ENCODE results near the gene VAT1.
A peak's percentile ranks its signal among the peaks of the same experiment; 100 is the strongest.

The VAT1 gene

DNA sequence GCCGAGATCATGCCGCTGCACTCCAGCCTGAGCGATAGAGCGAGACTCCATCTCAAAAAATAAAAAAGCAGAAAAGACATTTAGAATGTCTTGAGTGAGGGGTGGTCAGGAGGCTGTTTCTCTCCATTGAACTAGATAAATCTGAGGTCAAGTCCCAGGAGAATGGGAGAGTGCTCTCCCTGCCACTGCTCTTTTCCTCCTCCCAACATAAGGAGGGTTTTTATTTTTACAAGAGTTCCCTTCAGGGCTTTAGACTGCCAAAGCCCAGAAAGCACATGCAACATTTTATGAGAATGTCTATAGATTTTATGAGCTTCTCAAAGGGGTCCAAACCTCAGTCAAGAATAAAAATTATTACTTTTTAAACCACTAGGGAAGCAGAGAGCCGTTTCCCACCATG, 4.4 kb upstream of the VAT1 start:
- FAIRE-seq (no peak), DNase-seq (ENCODE audit: insufficient read length, low spot score) (no peak)
- TF ChIP-seq, protein P1, sequence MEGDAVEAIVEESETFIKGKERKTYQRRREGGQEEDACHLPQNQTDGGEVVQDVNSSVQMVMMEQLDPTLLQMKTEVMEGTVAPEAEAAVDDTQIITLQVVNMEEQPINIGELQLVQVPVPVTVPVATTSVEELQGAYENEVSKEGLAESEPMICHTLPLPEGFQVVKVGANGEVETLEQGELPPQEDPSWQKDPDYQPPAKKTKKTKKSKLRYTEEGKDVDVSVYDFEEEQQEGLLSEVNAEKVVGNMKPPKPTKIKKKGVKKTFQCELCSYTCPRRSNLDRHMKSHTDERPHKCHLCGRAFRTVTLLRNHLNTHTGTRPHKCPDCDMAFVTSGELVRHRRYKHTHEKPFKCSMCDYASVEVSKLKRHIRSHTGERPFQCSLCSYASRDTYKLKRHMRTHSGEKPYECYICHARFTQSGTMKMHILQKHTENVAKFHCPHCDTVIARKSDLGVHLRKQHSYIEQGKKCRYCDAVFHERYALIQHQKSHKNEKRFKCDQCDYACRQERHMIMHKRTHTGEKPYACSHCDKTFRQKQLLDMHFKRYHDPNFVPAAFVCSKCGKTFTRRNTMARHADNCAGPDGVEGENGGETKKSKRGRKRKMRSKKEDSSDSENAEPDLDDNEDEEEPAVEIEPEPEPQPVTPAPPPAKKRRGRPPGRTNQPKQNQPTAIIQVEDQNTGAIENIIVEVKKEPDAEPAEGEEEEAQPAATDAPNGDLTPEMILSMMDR (IDR thresholded peaks at IDR 0.05; ENCODE audit: insufficient read depth, missing control alignments) = no peak

DNA sequence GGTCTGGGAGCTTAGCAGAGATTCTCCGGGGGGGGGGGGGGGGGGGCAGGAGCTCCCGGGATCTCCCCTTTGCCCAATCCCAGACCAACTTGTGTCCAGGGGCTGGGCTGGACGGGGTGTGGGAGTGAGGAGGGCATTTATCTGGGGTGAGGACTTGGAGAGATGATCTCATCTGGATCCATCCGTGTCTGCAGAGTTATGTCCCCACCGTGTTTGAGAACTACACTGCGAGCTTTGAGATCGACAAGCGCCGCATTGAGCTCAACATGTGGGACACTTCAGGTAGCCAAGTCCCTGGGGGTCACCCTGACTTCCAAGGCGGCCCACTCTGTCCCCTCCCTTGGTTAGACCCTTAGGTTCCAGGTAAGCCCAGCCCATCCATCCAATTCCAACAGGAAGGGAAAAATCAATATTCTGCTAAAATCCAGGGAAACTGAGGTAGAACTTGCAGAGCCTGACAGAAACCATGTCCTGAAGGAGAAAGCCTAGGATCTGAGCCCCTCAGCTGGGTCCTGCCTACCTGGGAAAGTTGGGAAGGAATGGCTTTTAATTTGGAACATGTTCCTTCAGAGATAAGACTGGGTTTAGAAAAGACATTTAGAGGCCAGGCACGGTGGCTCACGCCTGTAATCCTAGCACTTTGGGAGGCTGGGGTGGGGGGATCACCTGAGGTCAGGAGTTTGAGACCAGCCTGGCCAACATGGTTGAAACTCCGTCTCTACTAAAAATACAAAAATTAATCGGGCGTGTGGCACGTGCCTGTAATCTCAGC, 3.8 kb upstream of the VAT1 start:
- DNase-seq (ENCODE audit: insufficient read length, low spot score) (no peak), FAIRE-seq (no peak)
- TF ChIP-seq, protein P1 (IDR thresholded peaks at IDR 0.05; ENCODE audit: insufficient read depth, missing control alignments) = no peak

DNA sequence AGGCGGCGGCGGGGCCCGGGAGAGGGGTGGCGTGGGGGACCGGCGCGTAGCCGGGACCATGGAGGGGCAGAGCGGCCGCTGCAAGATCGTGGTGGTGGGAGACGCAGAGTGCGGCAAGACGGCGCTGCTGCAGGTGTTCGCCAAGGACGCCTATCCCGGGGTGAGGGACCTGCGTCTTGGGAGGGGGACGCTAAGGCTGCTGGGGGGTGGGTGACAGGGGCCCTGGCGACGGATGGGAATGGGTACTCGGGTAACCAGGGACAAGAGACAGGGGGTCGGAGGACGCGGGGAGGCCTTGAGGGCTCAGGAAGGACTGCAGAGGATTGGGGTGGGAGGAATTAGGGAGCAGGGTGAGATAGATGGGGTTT, 3.1 kb upstream of the VAT1 start:
- no peak for DNase-seq (ENCODE audit: insufficient read length, low spot score)
- TF ChIP-seq, protein P1 (IDR thresholded peaks at IDR 0.05; ENCODE audit: insufficient read depth, missing control alignments) = no peak
- no peak for FAIRE-seq

DNA sequence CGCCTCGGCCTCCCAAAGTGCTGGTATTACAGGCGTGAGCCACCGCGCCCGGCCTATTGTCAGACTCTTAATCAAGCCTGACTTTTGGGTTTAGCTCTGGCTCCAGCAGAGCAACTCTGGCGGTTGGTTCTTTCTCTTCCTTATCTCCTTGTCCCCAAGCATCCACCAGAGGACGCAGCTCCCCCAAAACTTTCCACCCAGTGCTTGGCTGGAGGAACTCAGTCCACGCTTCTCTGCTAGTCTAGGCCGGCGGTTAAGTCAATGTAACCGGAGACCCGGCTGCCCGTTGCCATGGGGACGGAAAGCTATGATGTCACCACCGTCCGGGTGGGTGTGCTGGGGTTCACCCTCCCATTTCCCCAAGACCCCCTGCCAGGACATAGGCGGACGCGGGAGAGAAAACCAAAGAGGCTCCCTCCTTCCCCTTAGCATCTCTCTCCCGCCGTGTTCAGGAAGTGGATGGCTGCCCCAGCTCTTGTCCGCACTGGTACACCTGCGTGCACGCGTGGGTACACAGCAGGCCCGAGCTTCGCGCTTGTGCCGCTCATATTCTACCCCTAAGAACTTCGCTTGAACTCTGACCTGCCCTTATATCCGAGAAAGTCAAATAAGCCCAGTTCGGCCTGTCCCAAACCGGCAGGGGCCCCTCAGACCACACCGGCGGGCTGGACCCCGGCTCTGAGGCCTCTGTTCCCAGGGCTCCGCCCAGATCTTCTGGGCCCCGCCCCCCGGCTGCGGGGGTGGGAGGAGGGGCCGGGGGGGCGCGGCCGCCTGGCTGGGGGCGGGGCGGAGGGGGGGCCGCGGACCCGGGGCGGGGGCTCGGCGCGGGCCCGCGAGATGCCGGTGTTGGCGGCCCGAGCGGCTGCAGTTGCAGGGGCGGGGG, 2.5 kb upstream of the VAT1 start, which contains the start of gene RND2:
Gene RND2 (plus strand): TSS at position 825 of the 883 bp plus-strand sequence. CDS start 117 bp downstream, outside the sequence.
- FAIRE-seq = no peak
- TF ChIP-seq, protein P1 (IDR thresholded peaks at IDR 0.05; ENCODE audit: insufficient read depth, missing control alignments) = peak; percentile 87
- DNase-seq (ENCODE audit: insufficient read length, low spot score) = peak; percentile 90

DNA sequence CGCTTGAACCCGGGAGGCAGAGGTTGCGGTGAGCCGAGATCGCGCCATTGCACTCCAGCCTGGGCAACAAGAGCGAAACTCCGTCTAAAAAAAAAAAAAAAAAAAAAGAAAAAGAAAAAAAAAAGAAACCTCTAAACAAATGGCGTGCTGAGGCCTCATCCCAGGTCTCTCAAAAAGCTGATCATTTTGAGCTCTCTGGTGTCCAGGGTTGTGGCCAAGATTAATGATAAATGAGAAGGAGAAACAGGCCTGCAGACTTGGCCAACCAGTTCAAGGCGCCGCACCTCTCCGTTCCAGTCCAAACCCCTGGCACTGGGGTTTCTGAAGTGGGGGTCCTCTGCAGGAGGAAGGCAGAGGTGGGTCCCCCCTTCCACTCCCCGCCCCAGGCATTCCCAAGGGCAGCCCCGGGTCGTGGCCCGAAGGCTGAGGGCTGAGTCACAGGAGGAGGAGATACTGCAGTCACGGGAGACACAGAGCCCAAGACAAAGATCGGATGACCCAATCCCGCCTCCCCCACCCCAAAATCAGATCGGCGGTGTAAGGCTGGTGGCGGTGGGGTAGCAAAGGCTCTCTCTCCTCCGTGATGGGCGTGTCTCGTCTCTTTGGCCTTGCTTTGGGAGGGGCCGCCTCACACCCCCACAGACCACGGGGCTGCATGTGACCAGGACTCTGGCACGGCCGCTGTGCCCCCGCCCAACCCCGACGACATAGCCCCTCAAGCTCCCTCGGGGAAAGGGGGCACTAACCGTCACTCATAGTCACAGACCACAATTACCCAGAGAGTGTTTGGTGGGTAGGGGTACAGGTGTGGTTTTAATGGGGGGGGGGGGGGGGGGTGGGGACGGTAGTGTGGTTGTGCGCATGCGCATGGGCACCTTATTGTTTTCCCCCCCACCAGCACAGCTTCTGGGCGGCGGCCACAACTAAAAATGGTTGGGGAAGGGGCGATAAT, 1.1 kb downstream of the VAT1 start:
- DNase-seq (ENCODE audit: insufficient read length, low spot score) (peak; percentile 84), FAIRE-seq (no peak)
- TF ChIP-seq, protein P1 (IDR thresholded peaks at IDR 0.05; ENCODE audit: insufficient read depth, missing control alignments) = no peak

DNA sequence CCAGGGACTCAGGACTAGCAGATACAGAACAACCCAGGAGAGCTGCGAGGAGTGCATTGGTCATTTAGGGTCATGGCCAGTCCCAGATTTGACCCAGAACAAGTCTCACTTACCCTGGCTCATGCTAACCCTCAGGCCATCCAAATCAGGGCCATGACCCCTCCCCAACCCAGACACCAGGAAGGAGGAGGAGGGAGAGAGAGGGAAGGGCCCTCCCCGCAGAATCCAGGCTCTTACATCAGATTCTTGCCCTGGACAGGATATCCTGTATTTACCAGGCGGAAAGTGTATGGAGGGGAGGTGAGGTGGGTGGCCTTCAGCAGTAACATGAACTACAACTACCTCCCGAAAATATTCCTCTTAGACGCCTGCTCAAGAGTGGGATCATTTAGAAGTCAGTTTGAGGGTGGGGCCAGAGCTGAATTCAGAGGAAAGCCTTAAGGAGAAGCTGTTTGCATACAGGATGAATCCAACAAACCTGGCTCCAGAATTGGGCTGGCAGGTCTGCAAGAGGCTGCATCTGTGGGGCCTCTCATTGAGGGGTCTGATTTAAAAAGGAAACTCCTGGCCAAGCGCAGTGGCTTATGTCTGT, 2.1 kb downstream of the VAT1 start:
- DNase-seq (ENCODE audit: insufficient read length, low spot score) (no peak), FAIRE-seq (no peak)
- TF ChIP-seq, protein P1 (IDR thresholded peaks at IDR 0.05; ENCODE audit: insufficient read depth, missing control alignments) = no peak

Measured in D721Med (cell line).